Measurements from ENCODE around the gene AKAP1. TPM values are rescaled to one million over a fixed set of nuclear protein-coding genes. Genes with fewer than 3 reads are reported as not detected.

The AKAP1 gene
- polyA plus RNA-seq, 1 experiment: 6.5 TPM

DNA sequence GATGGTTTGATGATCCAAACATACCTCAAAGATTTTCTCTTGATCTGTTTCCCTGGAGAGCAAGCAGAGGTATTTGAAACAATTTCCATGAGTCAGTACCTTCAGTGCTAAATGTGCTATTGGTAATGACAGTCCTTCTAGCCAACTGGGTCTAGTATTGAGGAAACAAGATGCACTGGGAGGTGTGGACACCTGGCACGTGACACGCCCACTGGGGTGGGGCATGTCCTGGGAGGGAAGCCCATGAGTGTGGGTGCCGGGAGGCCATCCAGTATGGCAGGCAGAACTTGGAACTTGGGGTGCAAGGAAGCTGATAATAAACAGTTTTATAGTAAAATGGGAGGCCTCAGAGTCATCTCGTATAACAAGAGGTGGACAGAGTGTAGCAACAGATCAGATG is 17.9 kb upstream of the AKAP1 start:
- ChIA-PET CTCF (no interaction called here), POLR2A (no interaction called here)
- H3K9me3 ChIP-seq (ENCODE audit: control insufficient read depth, insufficient read depth, low read length): no peaks in the 10 kb centered on the region
- H3K4me3 ChIP-seq (ENCODE audit: low read depth, low read length): no peak overlapping the region
- peaks cover 6% of the 10 kb centered on the region for H3K27me3 ChIP-seq (ENCODE audit: control insufficient read depth, insufficient read depth, low read length)
- DNase-seq (ENCODE audit: low read depth, low spot score): no peak
- TF ChIP-seq, protein P1, sequence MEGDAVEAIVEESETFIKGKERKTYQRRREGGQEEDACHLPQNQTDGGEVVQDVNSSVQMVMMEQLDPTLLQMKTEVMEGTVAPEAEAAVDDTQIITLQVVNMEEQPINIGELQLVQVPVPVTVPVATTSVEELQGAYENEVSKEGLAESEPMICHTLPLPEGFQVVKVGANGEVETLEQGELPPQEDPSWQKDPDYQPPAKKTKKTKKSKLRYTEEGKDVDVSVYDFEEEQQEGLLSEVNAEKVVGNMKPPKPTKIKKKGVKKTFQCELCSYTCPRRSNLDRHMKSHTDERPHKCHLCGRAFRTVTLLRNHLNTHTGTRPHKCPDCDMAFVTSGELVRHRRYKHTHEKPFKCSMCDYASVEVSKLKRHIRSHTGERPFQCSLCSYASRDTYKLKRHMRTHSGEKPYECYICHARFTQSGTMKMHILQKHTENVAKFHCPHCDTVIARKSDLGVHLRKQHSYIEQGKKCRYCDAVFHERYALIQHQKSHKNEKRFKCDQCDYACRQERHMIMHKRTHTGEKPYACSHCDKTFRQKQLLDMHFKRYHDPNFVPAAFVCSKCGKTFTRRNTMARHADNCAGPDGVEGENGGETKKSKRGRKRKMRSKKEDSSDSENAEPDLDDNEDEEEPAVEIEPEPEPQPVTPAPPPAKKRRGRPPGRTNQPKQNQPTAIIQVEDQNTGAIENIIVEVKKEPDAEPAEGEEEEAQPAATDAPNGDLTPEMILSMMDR (IDR thresholded peaks at IDR 0.05; ENCODE audit: low read depth, low read length): no peak
- no peak overlapping the region for H3K27ac ChIP-seq (ENCODE audit: low read depth, low read length)

DNA sequence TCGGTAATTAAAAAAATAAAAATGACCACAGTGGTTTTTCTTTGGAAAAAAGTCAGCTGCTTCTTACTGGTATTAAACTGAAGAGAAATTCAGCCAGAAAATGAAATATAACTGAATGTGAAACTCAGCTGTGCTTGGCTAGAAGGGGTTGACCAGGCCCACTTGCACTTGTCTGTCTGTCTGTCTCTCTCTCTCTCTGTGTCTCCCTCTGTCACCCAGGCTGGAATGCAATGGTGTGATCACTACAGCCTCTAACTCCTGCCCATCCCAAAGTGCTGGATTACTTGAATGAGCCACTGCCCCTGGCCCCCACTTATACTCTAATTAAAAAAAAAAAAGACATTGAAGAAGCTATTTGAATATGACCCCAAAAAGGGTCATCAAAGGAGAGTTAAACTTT is 17.3 kb upstream of the AKAP1 start:
- Histone ChIP-seq H3K27ac (ENCODE audit: low read depth, low read length) (no peak overlapping the region), H3K9me3 (ENCODE audit: control insufficient read depth, insufficient read depth, low read length) (no peaks in the 10 kb centered on the region), H3K27me3 (ENCODE audit: control insufficient read depth, insufficient read depth, low read length) (peaks cover 6% of the 10 kb centered on the region), H3K4me3 (ENCODE audit: low read depth, low read length) (no peak overlapping the region)
- ChIA-PET CTCF (no interaction called here), POLR2A (no interaction called here)
- TF ChIP-seq, protein P1 (IDR thresholded peaks at IDR 0.05; ENCODE audit: low read depth, low read length): no peak
- DNase-seq (ENCODE audit: low read depth, low spot score): no peak

DNA sequence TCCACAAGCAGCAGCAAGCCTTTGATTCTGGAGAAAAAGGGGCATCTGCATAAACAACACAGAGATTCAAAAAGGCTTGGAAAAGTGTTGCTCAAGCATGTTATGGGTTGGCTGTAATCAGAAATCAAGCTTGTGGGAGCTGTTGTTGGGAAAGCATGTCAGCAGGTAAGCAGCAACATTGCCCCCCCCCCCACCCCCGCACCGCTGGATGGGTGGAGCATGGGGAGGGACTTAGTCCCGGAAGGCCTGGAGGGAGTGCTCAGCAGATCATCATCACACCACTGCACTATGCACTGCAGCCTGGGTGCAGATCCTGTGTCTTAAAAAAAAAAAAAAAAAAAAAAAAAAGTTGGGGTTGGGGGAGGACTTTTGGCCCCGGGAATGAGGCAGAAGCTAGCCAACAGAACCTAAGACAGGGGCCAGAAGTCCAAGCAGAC is 16.8 kb upstream of the AKAP1 start:
- no peak overlapping the region for H3K4me3 ChIP-seq (ENCODE audit: low read depth, low read length)
- no peak overlapping the region for H3K27ac ChIP-seq (ENCODE audit: low read depth, low read length)
- TF ChIP-seq, protein P1 (IDR thresholded peaks at IDR 0.05; ENCODE audit: low read depth, low read length): no peak
- H3K27me3 ChIP-seq (ENCODE audit: control insufficient read depth, insufficient read depth, low read length): peaks cover 4% of the 10 kb centered on the region
- no peaks in the 10 kb centered on the region for H3K9me3 ChIP-seq (ENCODE audit: control insufficient read depth, insufficient read depth, low read length)
- POLR2A ChIA-PET: no interaction called here
- DNase-seq (ENCODE audit: low read depth, low spot score): no peak
- CTCF ChIA-PET: interaction anchor here (0.6 kb wide), 1 partner anchor 248 kb away, joined by 3 read pairs; no protein-coding TSS in a partner anchor

DNA sequence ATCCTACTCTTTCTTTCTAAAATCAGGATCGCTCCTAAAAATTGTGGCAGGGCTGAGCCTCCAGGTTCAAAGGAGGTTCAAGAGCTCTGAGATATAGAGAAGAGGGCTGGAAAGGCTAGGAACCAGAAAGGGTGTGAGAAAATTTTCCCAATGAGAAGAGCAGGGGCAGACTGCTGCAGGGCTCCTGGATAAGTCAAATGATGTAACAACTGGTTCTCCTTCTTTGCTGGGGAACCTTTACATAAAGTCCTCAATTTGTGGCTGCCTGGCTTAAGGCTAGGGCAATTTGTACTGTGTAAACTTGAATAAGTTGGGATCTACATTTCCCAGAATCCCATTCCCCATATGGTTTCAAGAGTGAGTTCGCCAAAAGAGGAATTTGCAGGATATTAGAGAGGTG is 16.3 kb upstream of the AKAP1 start:
- Histone ChIP-seq H3K27ac (ENCODE audit: low read depth, low read length) (no peak overlapping the region), H3K27me3 (ENCODE audit: control insufficient read depth, insufficient read depth, low read length) (peaks cover 4% of the 10 kb centered on the region), H3K4me3 (ENCODE audit: low read depth, low read length) (no peak overlapping the region), H3K9me3 (ENCODE audit: control insufficient read depth, insufficient read depth, low read length) (no peaks in the 10 kb centered on the region)
- TF ChIP-seq, protein P1 (IDR thresholded peaks at IDR 0.05; ENCODE audit: low read depth, low read length): no peak
- DNase-seq (ENCODE audit: low read depth, low spot score): no peak
- CTCF ChIA-PET: interaction anchor here (0.6 kb wide), 1 partner anchor 249 kb away, joined by 3 read pairs; no protein-coding TSS in a partner anchor
- POLR2A ChIA-PET: no interaction called here

DNA sequence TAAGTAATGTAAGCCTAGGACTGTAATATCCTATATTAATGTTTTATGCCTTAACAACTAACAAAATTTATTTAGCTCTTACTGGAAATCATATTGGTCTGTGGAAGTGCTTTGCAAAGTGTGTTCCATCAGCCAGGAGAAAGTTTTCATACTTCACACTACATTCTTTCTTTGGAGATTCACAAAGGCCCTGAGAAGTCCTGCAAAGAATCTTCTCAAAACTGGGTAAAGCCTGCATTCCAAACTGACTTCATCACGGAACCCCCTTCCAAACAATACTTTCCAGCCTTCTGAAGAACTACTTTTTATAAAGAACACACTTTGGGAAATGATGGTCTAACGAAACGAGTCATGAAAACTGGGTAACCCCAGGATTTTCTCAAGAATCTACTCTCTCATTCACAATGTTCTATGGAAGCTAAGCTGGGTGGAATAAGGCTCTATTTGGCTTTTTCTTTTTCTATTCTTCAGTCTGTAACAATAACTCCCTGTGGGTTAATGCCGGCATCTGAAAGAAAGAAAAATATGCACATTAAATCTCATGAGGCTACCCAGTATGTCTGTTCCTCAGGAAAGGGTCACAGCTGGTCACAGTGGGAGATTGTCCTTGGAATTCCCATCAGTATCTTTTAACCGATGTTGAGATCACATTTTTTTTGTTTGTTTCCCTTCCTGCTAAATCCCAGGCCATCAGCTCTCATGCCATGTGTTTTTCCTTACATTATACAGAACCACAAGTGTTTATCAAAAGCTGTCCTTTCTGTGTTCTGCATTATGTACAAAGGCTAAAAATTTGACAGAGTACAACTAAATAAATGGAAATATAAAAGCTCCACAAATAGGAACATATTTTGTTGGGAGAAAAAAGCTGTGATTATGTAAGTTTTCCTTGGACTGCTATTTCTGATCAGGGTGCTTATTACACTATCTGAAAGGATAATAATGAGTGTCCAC is 12.8 kb upstream of the AKAP1 start:
- TF ChIP-seq, protein P1 (IDR thresholded peaks at IDR 0.05; ENCODE audit: low read depth, low read length): no peak
- no peaks in the 10 kb centered on the region for H3K9me3 ChIP-seq (ENCODE audit: control insufficient read depth, insufficient read depth, low read length)
- peaks cover 10% of the 10 kb centered on the region for H3K27me3 ChIP-seq (ENCODE audit: control insufficient read depth, insufficient read depth, low read length)
- H3K27ac ChIP-seq (ENCODE audit: low read depth, low read length): no peak overlapping the region
- POLR2A ChIA-PET: no interaction called here
- H3K4me3 ChIP-seq (ENCODE audit: low read depth, low read length): no peak overlapping the region
- CTCF ChIA-PET: interaction anchor here (1.0 kb wide), 1 partner anchor 63 kb away, joined by 3 read pairs; no protein-coding TSS in a partner anchor
- DNase-seq (ENCODE audit: low read depth, low spot score): no peak
